ENCODE data around the gene KCNA1.

Gene KCNA1

DNA sequence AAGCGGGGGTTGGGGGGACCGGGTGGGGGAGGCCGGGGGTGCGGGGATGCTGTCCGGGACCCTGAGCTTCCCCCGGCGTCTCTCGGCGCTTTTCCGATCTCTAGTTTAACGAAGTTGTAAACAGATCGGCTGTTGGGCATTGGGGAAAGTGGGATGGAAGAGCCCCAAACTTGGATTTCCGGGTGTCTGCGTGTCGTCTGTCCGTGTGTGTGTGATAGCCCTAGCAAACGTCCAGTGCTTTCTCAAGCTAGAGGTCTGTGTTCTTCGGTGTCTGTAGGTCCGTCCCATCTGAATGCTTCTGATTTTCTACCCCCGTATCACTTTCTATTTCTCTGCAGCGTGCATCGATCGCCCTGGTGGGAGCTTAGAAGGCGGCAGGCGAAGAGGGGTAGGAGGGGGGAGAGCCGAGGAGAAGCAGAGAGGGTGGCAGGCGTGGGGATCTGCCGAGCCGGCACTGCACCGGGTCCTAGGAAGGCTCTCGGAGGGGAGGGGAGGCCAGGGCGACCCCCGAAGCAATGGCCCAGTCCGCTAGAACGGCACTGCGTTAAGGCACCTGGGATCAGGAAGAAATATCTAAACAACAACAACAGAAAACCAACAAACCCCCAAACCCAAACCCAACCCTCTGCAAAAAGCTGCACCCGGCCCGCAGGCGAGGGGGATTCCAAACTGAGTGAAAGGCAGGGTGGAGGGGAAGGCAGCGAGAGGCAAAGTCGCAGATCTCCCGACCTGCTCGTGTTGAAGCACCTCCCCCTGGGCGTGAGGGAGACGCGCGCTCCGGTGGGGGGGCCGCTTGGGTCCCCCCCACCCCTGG lies 1.0 kb downstream of the KCNA1 start:
- DNase-seq (ENCODE audit: low read depth in 2 of 3, low spot score in 1 of 3) = no peak

GRCh38 chr12:4911316-4911994 lies 1.8 kb downstream of the KCNA1 start:
- no peak for DNase-seq (ENCODE audit: low read depth in 2 of 3, low spot score in 1 of 3)

DNA sequence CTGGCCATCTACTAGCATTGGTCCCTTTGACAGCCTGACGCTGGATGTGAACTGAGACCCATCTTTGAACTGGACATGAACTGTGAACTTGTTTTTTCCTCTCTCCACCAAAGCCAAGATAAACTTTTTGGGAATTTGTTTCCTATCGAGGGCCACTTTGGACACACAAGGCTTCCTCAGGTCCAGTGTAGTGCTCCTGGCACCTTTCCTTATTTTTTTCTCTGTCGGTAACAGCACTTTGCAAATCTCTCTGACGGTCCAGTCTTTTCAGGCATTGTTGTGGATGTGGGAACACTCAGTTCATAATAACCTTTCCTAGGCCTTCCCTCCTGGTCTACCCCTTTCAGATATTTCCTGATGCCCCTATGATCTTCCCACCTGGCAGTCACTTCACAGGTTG lies 5.0 kb downstream of the KCNA1 start:
- no peak for DNase-seq (ENCODE audit: low read depth in 2 of 3, low spot score in 1 of 3)

DNA sequence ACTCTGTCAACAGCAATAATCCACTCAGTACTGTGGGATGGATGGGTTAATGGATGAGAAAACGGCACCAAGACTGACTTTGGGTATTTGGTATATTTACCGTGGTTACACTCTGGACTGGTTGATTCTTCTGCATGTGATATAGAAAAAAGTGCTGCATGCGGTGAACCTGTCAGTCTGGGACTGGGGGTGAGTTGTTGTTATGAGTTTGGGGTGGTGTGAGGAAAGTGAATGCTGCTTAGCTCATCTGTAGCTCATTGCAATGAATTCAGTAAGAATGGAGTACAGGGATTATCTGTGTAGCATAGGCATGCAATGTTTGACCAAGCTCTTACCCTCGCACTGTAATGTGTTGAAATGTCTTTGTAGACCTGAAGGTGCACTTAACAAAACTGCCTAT lies 6.0 kb downstream of the KCNA1 start:
- DNase-seq (ENCODE audit: low read depth in 2 of 3, low spot score in 1 of 3) = no peak

GRCh38 chr12:4918950-4919660 lies 9.4 kb downstream of the KCNA1 start:
- no peak for DNase-seq (ENCODE audit: low read depth in 2 of 3, low spot score in 1 of 3)

GRCh38 chr12:4932576-4932975 lies 22.9 kb downstream of the KCNA1 start:
- no peak for DNase-seq (ENCODE audit: low read depth in 2 of 3, low spot score in 1 of 3)

DNA sequence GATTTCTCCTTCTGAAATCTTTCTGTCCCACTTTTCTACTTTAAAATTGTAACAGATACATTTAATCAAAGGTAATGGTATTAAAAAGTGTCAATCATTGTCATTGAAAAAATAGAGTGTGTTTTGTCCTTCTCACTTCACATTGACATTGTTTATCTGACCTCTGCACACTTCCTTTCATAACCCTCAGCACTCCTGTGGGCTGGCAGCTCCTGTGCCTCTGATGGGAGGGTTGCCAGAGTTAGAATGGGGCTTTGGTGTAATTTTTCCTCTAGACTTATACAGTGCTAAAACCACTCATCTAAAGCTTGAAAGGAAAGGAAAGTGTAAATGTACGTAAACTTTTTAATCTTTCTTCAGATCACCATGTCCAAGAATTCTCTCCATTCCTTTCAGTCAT lies 23.7 kb downstream of the KCNA1 start:
- DNase-seq (ENCODE audit: low read depth in 2 of 3, low spot score in 1 of 3) = no peak

DNA sequence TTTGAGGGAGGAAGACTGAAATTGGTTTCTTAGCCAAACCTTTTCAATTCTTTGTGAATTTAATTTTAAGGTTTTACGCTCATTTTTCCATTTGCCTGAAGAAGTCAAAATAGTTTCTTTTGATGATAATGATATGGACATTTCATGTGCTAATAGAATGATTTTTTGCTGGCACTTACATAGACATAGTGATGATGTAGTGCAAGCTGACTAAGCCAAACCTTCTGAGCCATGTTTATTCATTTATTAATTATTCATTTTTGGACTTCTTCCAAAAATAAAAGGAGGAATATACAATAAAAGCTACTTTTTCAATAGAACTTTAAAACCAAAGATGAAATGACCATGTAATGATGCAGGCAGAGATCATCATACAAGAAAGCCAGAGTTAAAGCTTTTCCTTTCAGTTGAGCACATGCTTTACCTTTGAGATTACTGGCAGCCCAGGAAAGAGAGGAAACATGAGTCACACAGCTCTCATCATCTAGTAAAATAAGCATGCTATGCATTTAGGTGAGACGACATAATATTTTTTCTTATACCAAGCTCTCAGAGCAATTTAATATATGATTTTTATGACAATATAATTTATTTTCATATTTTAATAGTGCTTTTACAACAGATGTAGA lies 24.8 kb downstream of the KCNA1 start:
- no peak for DNase-seq (ENCODE audit: low read depth in 2 of 3, low spot score in 1 of 3)

- DNase-seq (ENCODE audit: low read depth in 2 of 3, low spot score in 1 of 3) = no peak
Observed at GRCh38 chr12:4938900-4939299, 29.2 kb downstream of the KCNA1 start.

DNA sequence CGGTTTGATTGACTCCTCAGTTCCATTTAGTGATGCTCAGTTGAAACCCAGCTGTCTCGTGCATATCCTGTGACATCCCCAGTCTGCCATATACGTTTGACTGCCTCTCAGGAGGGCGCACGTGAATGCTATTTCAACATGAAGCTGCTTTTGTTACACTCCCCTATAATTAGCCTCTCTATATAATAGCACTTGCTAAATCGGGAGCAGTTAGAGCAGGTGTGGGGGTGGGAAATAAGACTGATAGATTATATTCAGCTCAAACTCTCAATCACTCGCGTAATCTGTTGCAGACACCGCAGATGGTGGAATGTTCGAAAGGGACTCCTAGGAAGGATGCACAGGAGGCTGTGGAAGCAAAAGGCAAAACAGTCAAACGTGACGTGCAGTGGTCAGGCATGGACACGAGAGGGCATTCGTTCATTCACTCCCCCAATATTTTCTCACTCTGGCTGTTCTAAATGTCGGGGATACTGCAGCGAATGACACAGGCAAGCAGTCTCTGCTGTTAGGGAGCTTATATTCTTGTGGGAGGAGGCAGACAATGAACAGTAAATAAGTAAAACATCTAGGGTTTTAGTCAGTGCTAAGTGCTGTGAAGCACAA lies 29.8 kb downstream of the KCNA1 start:
- no peak for DNase-seq (ENCODE audit: low read depth in 2 of 3, low spot score in 1 of 3)

DNA sequence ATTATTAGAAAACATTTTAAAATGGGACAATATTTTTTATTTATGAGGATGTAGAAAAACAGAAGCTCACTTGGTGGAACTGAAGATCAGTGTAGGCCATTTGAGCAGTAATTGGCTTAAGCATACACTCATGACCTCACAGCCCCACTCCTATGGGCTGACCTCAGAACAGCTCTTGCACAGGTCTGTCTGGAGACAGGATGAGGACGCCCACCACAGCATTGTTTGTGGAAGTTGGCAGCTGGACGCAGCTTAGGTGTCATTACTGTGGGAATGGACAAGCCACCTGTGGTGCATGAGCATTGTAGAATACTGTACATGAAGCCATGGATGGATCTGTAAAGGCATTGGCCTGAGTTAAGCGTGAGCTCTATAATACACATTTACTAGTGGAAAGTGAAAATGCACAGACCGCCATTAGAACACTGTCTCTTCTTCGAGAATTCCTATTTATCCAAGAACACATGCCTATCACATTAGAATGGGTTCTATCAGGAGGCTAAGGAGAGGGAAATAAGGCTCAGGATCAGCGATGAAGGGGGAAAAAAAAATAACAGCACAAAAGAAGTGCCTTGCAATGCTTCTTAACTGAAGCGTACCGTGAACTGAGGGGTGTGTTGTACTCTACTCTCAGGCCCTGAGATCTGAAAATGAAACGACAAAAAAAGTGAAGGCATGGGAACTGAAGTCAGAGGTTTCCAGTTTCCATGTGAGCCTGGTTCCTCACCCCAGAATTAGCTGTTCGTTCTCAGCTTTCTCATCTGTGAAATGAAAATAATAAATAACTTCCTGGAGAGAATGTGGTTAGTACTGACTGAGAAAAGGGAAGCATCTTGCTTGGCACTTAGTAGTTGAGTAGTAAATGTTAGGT lies 33.6 kb downstream of the KCNA1 start:
- no peak for DNase-seq (ENCODE audit: low read depth in 2 of 3, low spot score in 1 of 3)

GRCh38 chr12:4943938-4944284 lies 34.2 kb downstream of the KCNA1 start:
- DNase-seq (ENCODE audit: low read depth in 2 of 3, low spot score in 1 of 3) = no peak

DNA sequence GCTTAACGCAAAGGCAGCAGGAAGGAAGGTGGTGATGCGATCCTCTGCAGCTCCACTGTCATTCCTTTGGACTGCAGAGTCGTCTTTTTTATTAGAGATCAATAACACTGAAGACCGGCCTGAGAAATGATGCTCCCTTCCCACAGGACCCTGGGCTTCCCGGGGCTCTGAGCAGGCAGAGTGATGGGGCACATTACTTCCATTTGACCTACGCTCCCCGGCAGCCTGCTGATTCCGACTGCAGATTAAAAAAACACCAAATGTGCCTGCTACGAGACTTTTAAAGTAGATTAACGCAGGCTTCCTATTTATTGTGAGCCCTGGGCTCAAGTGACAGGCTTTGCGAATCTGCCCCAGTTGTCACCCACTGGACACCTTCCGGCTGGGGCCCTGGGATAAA lies 37.5 kb downstream of the KCNA1 start:
- DNase-seq (ENCODE audit: low read depth in 2 of 3, low spot score in 1 of 3) = no peak

DNA sequence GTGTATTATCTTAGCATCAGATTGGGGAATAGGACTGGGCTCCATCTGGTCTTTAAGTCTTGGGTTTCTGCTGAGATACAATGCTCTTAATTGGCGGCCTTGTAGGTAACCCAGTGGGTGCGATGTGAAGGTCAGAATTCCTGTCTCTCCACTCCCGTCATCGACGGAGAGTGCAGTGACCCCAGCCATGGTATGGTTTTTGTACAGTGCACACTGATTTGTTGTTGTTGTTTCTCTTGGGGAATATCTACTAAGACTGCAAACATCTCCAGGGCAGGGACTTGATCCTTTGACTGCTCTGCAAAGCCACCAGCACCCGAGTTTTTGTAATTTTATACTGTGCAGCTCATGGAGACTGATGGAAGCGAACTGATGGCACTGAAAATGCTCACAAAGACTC lies 41.4 kb downstream of the KCNA1 start:
- no peak for DNase-seq (ENCODE audit: low read depth in 2 of 3, low spot score in 1 of 3)

DNA sequence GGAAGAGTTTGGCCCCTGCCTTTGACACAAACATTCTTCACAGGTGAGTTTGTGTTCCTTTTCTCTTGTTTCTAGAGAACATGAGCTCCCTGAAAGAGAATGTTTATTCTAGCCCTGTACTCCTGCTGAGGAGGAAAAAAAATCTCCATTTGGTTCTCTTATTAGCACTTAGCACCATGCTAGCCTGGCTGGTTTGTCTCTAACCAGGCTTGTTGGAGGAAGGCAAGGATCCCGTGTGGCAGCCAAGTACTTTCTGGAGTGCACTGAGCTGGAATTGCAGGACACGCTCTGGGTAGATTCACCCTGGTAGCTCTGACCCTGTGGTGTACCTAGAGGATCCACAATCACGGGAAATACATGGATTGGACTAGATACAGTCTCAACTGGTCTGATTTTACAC lies 41.9 kb downstream of the KCNA1 start:
- no peak for DNase-seq (ENCODE audit: low read depth in 2 of 3, low spot score in 1 of 3)

- no peak for DNase-seq (ENCODE audit: low read depth in 2 of 3, low spot score in 1 of 3)
Observed at GRCh38 chr12:4954621-4955354, 45.1 kb downstream of the KCNA1 start.

- no peak for DNase-seq (ENCODE audit: low read depth in 2 of 3, low spot score in 1 of 3)
Observed at GRCh38 chr12:4956054-4956453, 46.3 kb downstream of the KCNA1 start.

DNA sequence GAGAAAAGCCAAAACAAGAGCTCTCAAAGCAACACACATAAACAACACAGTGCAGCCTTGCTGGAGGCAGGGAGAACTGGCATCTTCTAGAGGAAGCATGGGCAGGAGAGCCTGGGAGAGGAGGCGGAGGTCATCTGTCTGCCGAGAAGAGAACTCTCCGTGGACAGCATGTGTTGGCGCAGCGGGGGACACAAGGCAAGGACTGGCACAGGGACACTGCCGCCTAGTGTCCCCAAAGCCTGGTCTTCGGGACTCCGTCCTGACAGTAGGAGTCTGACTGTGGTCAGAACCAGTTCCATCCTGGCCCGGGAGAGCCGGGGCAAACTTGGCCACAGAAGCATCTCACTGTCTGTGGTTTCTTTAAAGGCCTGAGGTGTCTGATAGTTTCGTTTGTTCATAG lies 47.3 kb downstream of the KCNA1 start:
- no peak for DNase-seq (ENCODE audit: low read depth in 2 of 3, low spot score in 1 of 3)

GRCh38 chr12:4957761-4958160 lies 48.1 kb downstream of the KCNA1 start:
- no peak for DNase-seq (ENCODE audit: low read depth in 2 of 3, low spot score in 1 of 3)

Data from stimulated activated CD4-positive, alpha-beta T cell treated with anti-CD3 and anti-CD28 coated beads, Interleukin-12 subunit alpha, Interleukin-12 subunit beta, amount 100 ng/mL, for 48 hours (primary cell).